HepG2 (cell line): ENCODE measurements around the gene GALNT17. TPM values are rescaled to one million over a fixed set of nuclear protein-coding genes. Genes with fewer than 3 reads are reported as not detected.

Source experiments
- ATAC-seq: fragments of 200-7000 bp; cut with Tn5 transposase; 3 replicates; pipeline ENCODE4 v1.9.1; 2020; ENCODE audit warnings: mild to moderate bottlenecking, moderate library complexity
- BruUV-seq: library from RNA; stranded (reverse); fragments of 400-500 nt; replicated peaks from 2 replicates; lab custom pipeline; 2021; lab: Mats Ljungman, UMichigan
- CTCF ChIA-PET: fragments of 300-600 bp; formaldehyde crosslinking; extraction: SDS; loops from one replicate; lab custom pipeline; 2021; ENCODE audit warnings: low total read pairs, inconsistent platforms, low intra/inter-chr PET ratio; lab: Yijun Ruan, JAX
- POLR2A ChIA-PET: fragments of 350-600 bp; sonication (Branson Sonifier 250); formaldehyde crosslinking; loops from one replicate; lab custom pipeline; 2020; ENCODE audit warnings: antibody characterized with exemption, inconsistent platforms; lab: Yijun Ruan, JAX
- DNase-seq: peaks from one replicate; pipeline ENCODE4 v3.0.0-alpha.2; 2015; ENCODE audit warnings: low spot score
- FAIRE-seq: peaks from 3 replicates; lab custom pipeline; 2011; peaks lifted over from hg19 to GRCh38; lab: Jason Lieb, UNC
- H2AFZ ChIP-seq: one replicate; pipeline ENCODE4 v1.6.1; 2011; ENCODE audit warnings: low read length, inconsistent platforms
- H3K27ac ChIP-seq: fragments of 300-600 bp; 3 replicates; pipeline ENCODE4 v1.8.0; 2011; ENCODE audit warnings: mixed run types, mild to moderate bottlenecking, mixed read lengths, low read length, inconsistent platforms; ENCODE audit not compliant: insufficient read depth; ENCODE audit errors: extremely low read length
- H3K27me3 ChIP-seq, 2 experiments: fragments of 200-600 bp in 1 of 2; 2 replicates in 1 of 2; 3 replicates in 1 of 2; pipeline versions ENCODE4 v1.6.0 to v1.8.0; 2011; ENCODE audit warnings: low read length in 2 of 2, mild to moderate bottlenecking in 2 of 2, moderate library complexity in 2 of 2, inconsistent platforms in 1 of 2; ENCODE audit not compliant: insufficient read depth in 2 of 2, control insufficient read depth in 1 of 2
- H3K36me3 ChIP-seq, 2 experiments: fragments of 200-600 bp in 1 of 2; replicated peaks in 1 of 2; 2 replicates in 1 of 2; 3 replicates in 1 of 2; pipeline versions ENCODE4 v1.5.1 to v1.8.0; 2011; ENCODE audit warnings: low read length in 2 of 2, inconsistent platforms in 1 of 2; ENCODE audit not compliant: insufficient read depth in 2 of 2, control insufficient read depth in 1 of 2
- H3K4me1 ChIP-seq: 2 replicates; pipeline ENCODE4 v1.5.1; 2012; ENCODE audit warnings: low read length, inconsistent platforms; ENCODE audit not compliant: insufficient read depth
- H3K4me2 ChIP-seq: 2 replicates; pipeline ENCODE4 v1.6.0; 2011; ENCODE audit warnings: low read depth, low read length, inconsistent platforms
- H3K4me3 ChIP-seq, 3 experiments: fragments of 200-600 bp in 1 of 3; sonication (generic), shearing (Covaris generic) in 1 of 3; replicated peaks in 1 of 3; 2 replicates each; pipeline ENCODE4 v1.5.1; 2011 to 2016; ENCODE audit warnings: low read length in 3 of 3, inconsistent platforms in 2 of 3, low read depth in 2 of 3, mild to moderate bottlenecking in 2 of 3, control low read depth in 1 of 3, mixed read lengths in 1 of 3; ENCODE audit not compliant: insufficient read depth in 1 of 3
- H3K79me2 ChIP-seq: one replicate; pipeline ENCODE4 v1.6.1; 2011; ENCODE audit warnings: low read length, inconsistent platforms; ENCODE audit not compliant: insufficient read depth
- H3K9ac ChIP-seq: 2 replicates; pipeline ENCODE4 v1.6.0; 2011; ENCODE audit warnings: mild to moderate bottlenecking, low read depth, low read length, inconsistent platforms; ENCODE audit not compliant: insufficient read depth
- H3K9me3 ChIP-seq: 2 replicates; pipeline ENCODE4 v1.5.1; 2012; ENCODE audit warnings: mild to moderate bottlenecking, low read length
- H4K20me1 ChIP-seq: 2 replicates; pipeline ENCODE4 v1.6.0; 2011; ENCODE audit warnings: inconsistent platforms, mild to moderate bottlenecking, low read length, moderate library complexity; ENCODE audit not compliant: insufficient read depth
- IRX3 ChIP-seq: sonication (generic); formaldehyde crosslinking; IDR thresholded peaks from 2 replicates; pipeline ENCODE4 v1.8.1; 2023; ENCODE audit warnings: mild to moderate bottlenecking, low read depth, missing genetic modification reagents, borderline replicate concordance
- LCORL ChIP-seq, 2 experiments: fragments of 450-650 bp in 1 of 2; sonication (generic) in 1 of 2; formaldehyde crosslinking in 1 of 2; IDR thresholded peaks; 2 replicates each; pipeline versions ENCODE4 v1.5.0 to v1.6.1; 2017 to 2020; ENCODE audit warnings: antibody characterized with exemption in 1 of 2, missing genetic modification reagents in 1 of 2
- MTERF4 ChIP-seq: sonication (generic); formaldehyde crosslinking; IDR thresholded peaks from 2 replicates; pipeline ENCODE4 v1.8.0; 2023; ENCODE audit warnings: mild to moderate bottlenecking, missing genetic modification reagents
- NCOA1 ChIP-seq: sonication (generic); formaldehyde crosslinking; IDR thresholded peaks from 2 replicates; pipeline ENCODE4 v1.9.0; 2021; ENCODE audit warnings: missing genetic modification reagents
- PAXIP1 ChIP-seq: sonication (generic); formaldehyde crosslinking; conservative IDR thresholded peaks from 2 replicates; pipeline ENCODE4 v1.4.0; 2020; ENCODE audit warnings: mild to moderate bottlenecking, missing genetic modification reagents, moderate library complexity
- PHF21A ChIP-seq: sonication (generic); formaldehyde crosslinking; IDR thresholded peaks from 2 replicates; pipeline ENCODE4 v1.5.0; 2020; ENCODE audit warnings: mild to moderate bottlenecking, missing genetic modification reagents
- POGK ChIP-seq: sonication (generic); formaldehyde crosslinking; conservative IDR thresholded peaks from 2 replicates; pipeline ENCODE4 v1.8.0; 2022; ENCODE audit warnings: mild to moderate bottlenecking, moderate library complexity, missing genetic modification reagents
- TERF1 ChIP-seq: sonication (generic); formaldehyde crosslinking; IDR thresholded peaks from 2 replicates; pipeline ENCODE4 v1.8.0; 2022; ENCODE audit warnings: mild to moderate bottlenecking, missing genetic modification reagents, moderate library complexity
- ZNF234 ChIP-seq: sonication (generic); formaldehyde crosslinking; conservative IDR thresholded peaks from 2 replicates; pipeline ENCODE4 v1.5.1; 2020; ENCODE audit warnings: mild to moderate bottlenecking, missing genetic modification reagents
- ZUFSP ChIP-seq: sonication (generic); formaldehyde crosslinking; IDR thresholded peaks from 2 replicates; pipeline ENCODE4 v1.9.0; 2021; ENCODE audit warnings: missing genetic modification reagents, mild to moderate bottlenecking, borderline replicate concordance
- WGBS: methylation state at CpG from one replicate; pipeline ENCODE4 v1.1.6; 2017; ENCODE audit warnings: low lambda C conversion rate; 5-methylcytosine and 5-hydroxymethylcytosine counted together
- in situ Hi-C: cut with HindIII; loops from 2 replicates; pipeline ENCODE4 v1.10.0; 2017; ENCODE audit warnings: low pct_unique_long_range_greater_than_20kb; ENCODE audit not compliant: extremely low pct_ligation_motif_present
- intact Hi-C: fragments of 100-400 bp; cut with micrococcal nuclease; formaldehyde crosslinking; loops from one replicate; pipeline ENCODE4 v1.10.0; 2022; ENCODE audit not compliant: unreplicated experiment
- polyA plus RNA-seq, 8 experiments: library from polyadenylated mRNA; depleted of rRNA in 3 of 8; stranded (reverse) in 7 of 8; unstranded in 1 of 8; fragments of >200 nt; fragmentation: Illumina TruSeq in 4 of 8; extraction: Trizol in 4 of 8; gene quantifications; 2 replicates each; pipeline versions ENCODE4 v1.2.1 to v1.2.3, GENCODE V29; 2011 to 2016; ENCODE audit warnings: low read depth in 4 of 8, missing spikeins in 1 of 8, mixed read lengths in 1 of 8; ENCODE audit not compliant: insufficient read depth in 1 of 8
- total RNA-seq, 5 experiments: library from RNA; depleted of rRNA; stranded (reverse); fragments of >200 nt; fragmentation: Illumina TruSeq; extraction: Trizol; gene quantifications; 2 replicates each; pipeline ENCODE4 v1.2.3, GENCODE V29; 2016; ENCODE audit warnings: low read depth in 1 of 5
- TF ChIP-seq, protein P1 (sequence below): sonication (generic); formaldehyde crosslinking; IDR thresholded peaks from 2 replicates; pipeline ENCODE4 v1.8.0; 2022; ENCODE audit warnings: missing genetic modification reagents, mild to moderate bottlenecking, borderline replicate concordance

GALNT17 gene
- total and polyA plus RNA-seq, 2 of the 13 experiments (the other 11 are each of a cell fraction or from before 2014, with no cell fraction given), result not detected

- no peak overlapping the region for H2AFZ ChIP-seq
- peaks cover 0 to 6% of the 10 kb centered on the region in 2 experiments; a peak in 2 of 5 replicates for H3K27me3 ChIP-seq
- no peaks in the 10 kb centered on the region for H3K4me1 ChIP-seq
- no peaks in the 10 kb centered on the region for H3K79me2 ChIP-seq
- H3K36me3 ChIP-seq, result no peaks in the 10 kb centered on the region
- H3K27ac ChIP-seq, result no peak overlapping the region
- no TSS peak for BruUV-seq
- ATAC-seq (no peak), DNase-seq (no peak), FAIRE-seq (no peak)
- in situ Hi-C loops (no loop called here), intact Hi-C loops (no loop called here)
- no peaks in the 10 kb centered on the region for H3K9me3 ChIP-seq
- 60% methylated on average over 1 of the region's 4 CpGs for WGBS
- no peak overlapping the region for H3K4me2 ChIP-seq
- no peak overlapping the region for H3K9ac ChIP-seq
- H3K4me3 ChIP-seq, result no peak overlapping the region
- ChIA-PET POLR2A (no interaction called here), CTCF (no interaction called here)
- H4K20me1 ChIP-seq, result no peaks in the 10 kb centered on the region
- no peak for TF ChIP-seq LCORL (IDR thresholded peaks at IDR 0.05)
- no peak for TF ChIP-seq LCORL (CRISPR knock-in tag; IDR thresholded peaks at IDR 0.05)
- no peak for TF ChIP-seq MTERF4
- TF ChIP-seq POGK (CRISPR knock-in tag), result no peak
- TF ChIP-seq PAXIP1 (CRISPR knock-in tag), result no peak
- no peak for TF ChIP-seq IRX3 (CRISPR knock-in tag)
- TF ChIP-seq PHF21A, result no peak
- no peak for TF ChIP-seq TERF1 (CRISPR knock-in tag)
- TF ChIP-seq ZNF234, result no peak
- no peak for TF ChIP-seq ZUFSP (CRISPR knock-in tag)
- TF ChIP-seq, protein P1, sequence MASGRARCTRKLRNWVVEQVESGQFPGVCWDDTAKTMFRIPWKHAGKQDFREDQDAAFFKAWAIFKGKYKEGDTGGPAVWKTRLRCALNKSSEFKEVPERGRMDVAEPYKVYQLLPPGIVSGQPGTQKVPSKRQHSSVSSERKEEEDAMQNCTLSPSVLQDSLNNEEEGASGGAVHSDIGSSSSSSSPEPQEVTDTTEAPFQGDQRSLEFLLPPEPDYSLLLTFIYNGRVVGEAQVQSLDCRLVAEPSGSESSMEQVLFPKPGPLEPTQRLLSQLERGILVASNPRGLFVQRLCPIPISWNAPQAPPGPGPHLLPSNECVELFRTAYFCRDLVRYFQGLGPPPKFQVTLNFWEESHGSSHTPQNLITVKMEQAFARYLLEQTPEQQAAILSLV (CRISPR knock-in tag), result no peak
- no peak for TF ChIP-seq NCOA1 (CRISPR knock-in tag)
Observed at GRCh38 chr7:71135663-71136062, 3.7 kb downstream of the GALNT17 start.
